Effector memory CD8-positive, alpha-beta T cell (primary cell): Measurements from ENCODE around the gene SEC24D.
"Not testable (repeated sequence)": the region's sequence is repeated elsewhere in the genome, so short reads cannot be mapped to it uniquely, and the experiment has no call there.

Source experiments
- ATAC-seq: fragments of 150-1000 bp; cut with Tn5 transposase; replicated peaks from 2 replicates; pipeline ENCODE4 v1.10.0; 2021; ENCODE audit warnings: mild to moderate bottlenecking, moderate library complexity
- DNase-seq, 3 experiments: peaks; one replicate each; pipeline ENCODE4 v3.0.0; 2021
- H3K27ac Mint-ChIP-seq, 2 donors: one replicate each; pipeline ENCODE4 v1.8.0; 2022; ENCODE audit warnings: mild to moderate bottlenecking in 2 of 2, mixed read lengths in 2 of 2, moderate library complexity in 2 of 2
- H3K27me3 Mint-ChIP-seq, 2 donors: one replicate each; pipeline ENCODE4 v1.8.0; 2022; ENCODE audit warnings: mixed read lengths in 2 of 2
- H3K36me3 Mint-ChIP-seq: one replicate; pipeline ENCODE4 v1.8.0; 2022; ENCODE audit warnings: mild to moderate bottlenecking, moderate library complexity, mixed read lengths; ENCODE audit not compliant: insufficient read depth
- H3K4me1 Mint-ChIP-seq, 2 donors: one replicate each; pipeline ENCODE4 v1.8.0; 2022; ENCODE audit warnings: low read depth in 2 of 2, mixed read lengths in 2 of 2
- H3K4me3 Mint-ChIP-seq, 2 donors: one replicate each; pipeline ENCODE4 v1.8.0; 2022; ENCODE audit warnings: mild to moderate bottlenecking in 2 of 2, mixed read lengths in 2 of 2, moderate library complexity in 2 of 2
- H3K9me3 Mint-ChIP-seq, 2 donors: one replicate each; pipeline ENCODE4 v1.8.0; 2022; ENCODE audit warnings: mixed read lengths in 2 of 2

The SEC24D gene

DNA sequence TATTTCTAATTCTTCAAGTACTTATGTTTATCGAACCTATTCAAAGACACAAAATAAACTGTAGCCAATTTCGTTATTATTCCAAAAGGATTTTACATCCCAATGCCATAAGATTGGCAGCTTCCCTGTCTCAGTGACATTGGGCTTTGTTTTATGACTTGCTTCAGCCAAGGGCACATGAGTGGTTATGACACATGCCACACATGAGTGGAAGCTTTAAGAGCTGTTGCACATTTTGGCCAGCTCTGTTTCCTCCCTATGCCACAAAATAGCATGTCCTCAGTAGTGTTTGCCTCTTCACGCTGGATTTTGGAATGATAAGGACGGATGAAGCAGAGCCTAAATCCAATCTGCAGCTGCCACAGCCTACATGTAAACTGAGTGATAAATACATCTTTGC, 21.9 kb downstream of the SEC24D start:
- Mint-ChIP-seq H3K9me3 (no peaks in the 10 kb centered on the region), H3K4me3 (no peak overlapping the region), H3K27ac (no peak overlapping the region), H3K27me3 (no peaks in the 10 kb centered on the region), H3K4me1 (peaks cover 0 to 1% of the 10 kb centered on the region in 2 donors), H3K36me3 (peaks cover 55% of the 10 kb centered on the region)
- no peak for ATAC-seq
- DNase-seq, result no peak

DNA sequence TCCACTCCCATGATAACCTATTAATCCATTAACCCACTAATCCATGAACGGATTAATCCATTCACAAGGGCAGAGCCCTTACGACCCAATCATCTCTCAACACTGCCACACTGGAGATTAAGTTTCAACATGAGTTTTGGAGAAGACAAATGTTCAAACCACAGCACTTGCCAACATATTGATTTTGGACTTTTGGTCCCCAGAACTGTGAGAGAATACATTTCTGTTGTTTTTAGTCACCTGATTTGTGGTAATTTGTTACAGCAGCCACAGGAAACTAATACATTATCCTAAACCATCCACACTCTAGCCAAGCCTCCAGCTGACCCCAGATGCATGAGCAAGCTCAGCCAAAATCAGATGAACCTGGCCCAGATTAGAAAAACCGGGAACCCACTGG, 22.4 kb downstream of the SEC24D start:
- no peak for ATAC-seq
- peaks cover 0 to 1% of the 10 kb centered on the region in 2 donors for H3K4me1 Mint-ChIP-seq
- DNase-seq, result no peak
- no peak overlapping the region for H3K4me3 Mint-ChIP-seq
- no peak overlapping the region for H3K27ac Mint-ChIP-seq
- H3K27me3 Mint-ChIP-seq, result no peaks in the 10 kb centered on the region
- H3K9me3 Mint-ChIP-seq, result no peaks in the 10 kb centered on the region
- peaks cover 56% of the 10 kb centered on the region for H3K36me3 Mint-ChIP-seq

DNA sequence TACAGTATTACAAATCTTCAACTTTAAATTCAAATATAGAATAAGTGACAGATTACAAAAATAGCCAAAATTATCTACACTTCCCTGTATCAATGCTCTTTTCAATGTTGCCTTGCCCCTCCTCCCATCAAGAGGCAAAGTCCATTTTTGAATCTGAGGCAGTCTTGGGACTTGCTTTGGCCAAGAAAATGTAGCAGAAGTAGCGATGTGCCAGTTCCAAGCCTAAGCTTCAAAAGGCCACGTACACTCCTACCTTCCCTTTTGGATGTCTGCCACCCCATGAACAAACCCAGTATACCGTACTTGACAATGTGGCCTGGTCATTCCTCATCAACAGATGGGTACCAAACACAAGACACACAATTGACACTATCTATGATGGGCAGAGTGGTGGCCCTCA, 24.1 kb downstream of the SEC24D start:
- Mint-ChIP-seq H3K9me3 (no peaks in the 10 kb centered on the region), H3K27ac (no peak overlapping the region), H3K36me3 (peaks cover 69% of the 10 kb centered on the region), H3K27me3 (no peaks in the 10 kb centered on the region), H3K4me3 (no peak overlapping the region), H3K4me1 (no peaks in the 10 kb centered on the region)
- no peak for ATAC-seq
- no peak for DNase-seq

DNA sequence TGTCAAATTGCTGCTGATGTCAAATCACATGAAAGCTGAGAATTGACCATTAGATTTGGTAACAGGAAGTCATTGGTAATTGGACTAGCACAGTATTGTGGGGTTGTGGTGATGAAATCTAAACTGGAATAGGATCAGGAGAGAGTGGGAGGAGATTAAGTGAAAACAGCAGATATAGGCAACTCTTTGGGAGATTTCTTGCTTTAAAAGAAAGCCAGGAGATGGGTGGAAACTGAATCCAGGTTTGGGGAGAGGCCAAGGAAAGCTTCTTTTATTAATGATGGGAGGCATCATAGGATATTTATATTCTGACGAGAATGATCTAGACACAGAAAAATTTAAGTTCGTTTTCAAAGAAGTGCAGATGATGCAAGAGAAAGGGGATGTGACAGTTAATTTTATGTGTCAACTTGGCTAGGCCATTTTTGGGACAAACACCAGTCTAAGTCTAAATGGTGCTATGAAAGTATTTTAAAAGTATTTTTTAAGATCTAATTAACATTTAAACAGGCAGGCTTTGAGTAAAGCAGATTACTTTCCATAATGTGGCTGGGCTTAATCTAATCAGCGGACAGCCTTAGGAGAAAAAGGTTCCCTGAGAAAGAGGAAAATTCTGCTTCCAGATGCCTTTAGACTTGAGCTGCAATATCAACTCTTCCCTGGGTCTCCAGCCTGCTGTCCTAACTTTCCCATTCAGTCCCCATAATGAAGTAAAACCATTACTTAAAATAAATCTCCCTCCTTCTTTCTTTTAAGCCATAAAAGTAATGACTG, 24.7 kb downstream of the SEC24D start:
- DNase-seq, result no peak
- Mint-ChIP-seq H3K9me3 (no peaks in the 10 kb centered on the region), H3K4me1 (no peaks in the 10 kb centered on the region), H3K27ac (no peak overlapping the region), H3K27me3 (no peaks in the 10 kb centered on the region), H3K36me3 (peaks cover 75% of the 10 kb centered on the region), H3K4me3 (no peak overlapping the region)
- ATAC-seq, result no peak

DNA sequence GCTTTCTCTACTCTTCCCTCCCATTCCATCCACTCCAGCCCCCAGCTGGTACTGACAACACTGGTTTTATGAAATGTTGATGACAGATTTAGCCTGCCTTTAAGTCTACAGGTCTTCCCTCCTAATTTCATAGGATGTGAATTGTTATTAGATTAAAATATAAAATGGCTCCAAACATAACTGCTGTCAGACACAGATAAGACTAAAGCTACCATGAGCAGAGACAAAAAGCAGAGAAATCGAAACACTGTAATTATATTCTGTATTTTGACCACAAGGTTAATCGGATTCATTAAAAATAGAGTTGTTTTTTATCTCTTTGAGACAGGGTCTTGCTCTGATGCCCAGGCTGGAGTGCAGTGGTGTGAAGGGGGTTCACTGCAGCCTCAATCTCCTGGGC, 28.3 kb downstream of the SEC24D start:
- Mint-ChIP-seq H3K4me3 (no peak overlapping the region), H3K27ac (peak overlapping the region in 1 of 2 donors; percentile 36), H3K4me1 (no peaks in the 10 kb centered on the region), H3K27me3 (no peaks in the 10 kb centered on the region), H3K36me3 (peaks cover 44% of the 10 kb centered on the region), H3K9me3 (no peaks in the 10 kb centered on the region)
- ATAC-seq (no peak), DNase-seq (no peak)

DNA sequence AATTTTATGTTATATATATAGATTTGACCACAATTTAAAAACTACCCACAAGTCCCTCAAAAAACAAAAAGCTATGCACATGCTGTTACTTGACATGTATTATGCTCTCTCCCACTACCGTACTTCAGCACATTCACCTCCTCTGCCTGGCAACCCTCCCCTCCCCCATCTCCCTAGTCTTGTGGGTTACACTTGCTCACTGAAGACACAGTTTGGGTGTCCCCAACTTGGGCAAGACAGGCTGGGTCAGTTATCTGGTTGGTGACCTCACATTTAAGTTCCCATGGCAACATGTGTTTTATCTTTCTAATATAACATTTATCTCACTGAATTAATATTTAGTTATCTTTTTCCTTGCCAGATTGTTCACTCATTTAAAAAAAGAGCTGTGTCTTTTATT, 32.7 kb downstream of the SEC24D start:
- Mint-ChIP-seq H3K4me1 (no peaks in the 10 kb centered on the region), H3K9me3 (no peaks in the 10 kb centered on the region), H3K4me3 (no peak overlapping the region), H3K27me3 (no peaks in the 10 kb centered on the region), H3K36me3 (peaks cover 40% of the 10 kb centered on the region), H3K27ac (no peak overlapping the region)
- DNase-seq, result no peak
- ATAC-seq, result no peak

DNA sequence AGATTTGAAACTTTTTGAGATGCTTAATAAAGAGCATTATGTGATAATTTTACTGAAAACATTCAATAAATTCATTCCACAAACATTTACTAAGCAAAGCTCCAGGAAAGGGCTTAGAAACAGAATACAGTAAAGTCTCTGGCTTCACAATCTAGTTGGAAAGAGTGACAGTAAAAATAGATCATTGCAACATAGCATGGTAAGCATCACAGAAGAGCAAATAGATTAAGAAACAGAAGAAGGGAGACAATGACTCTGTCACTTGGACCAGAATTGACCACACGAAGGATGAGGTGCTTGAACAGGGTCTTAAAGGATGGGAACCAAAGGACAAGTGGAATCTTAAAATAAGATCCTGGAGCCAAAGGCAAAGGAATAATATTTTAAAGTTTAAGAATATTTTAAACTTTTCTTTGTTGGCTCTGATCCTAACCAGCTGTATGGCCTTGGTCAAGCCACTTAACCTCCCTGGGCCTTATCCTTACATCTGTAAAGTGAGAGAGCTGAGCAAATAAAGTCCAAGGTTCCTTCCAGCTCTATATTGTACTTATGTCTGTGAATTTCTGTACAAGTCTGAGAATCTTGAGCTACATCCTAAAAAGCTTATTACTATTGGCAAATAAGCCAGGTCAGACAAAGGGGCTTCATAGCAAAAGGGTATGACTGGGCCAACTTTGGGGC, 33.9 kb downstream of the SEC24D start:
- ATAC-seq (no peak), DNase-seq (no peak)
- Mint-ChIP-seq H3K27me3 (no peaks in the 10 kb centered on the region), H3K4me3 (no peak overlapping the region), H3K4me1 (no peaks in the 10 kb centered on the region), H3K27ac (peak overlapping the region in 1 of 2 donors; percentile 25), H3K9me3 (no peaks in the 10 kb centered on the region), H3K36me3 (peaks cover 30% of the 10 kb centered on the region)

DNA sequence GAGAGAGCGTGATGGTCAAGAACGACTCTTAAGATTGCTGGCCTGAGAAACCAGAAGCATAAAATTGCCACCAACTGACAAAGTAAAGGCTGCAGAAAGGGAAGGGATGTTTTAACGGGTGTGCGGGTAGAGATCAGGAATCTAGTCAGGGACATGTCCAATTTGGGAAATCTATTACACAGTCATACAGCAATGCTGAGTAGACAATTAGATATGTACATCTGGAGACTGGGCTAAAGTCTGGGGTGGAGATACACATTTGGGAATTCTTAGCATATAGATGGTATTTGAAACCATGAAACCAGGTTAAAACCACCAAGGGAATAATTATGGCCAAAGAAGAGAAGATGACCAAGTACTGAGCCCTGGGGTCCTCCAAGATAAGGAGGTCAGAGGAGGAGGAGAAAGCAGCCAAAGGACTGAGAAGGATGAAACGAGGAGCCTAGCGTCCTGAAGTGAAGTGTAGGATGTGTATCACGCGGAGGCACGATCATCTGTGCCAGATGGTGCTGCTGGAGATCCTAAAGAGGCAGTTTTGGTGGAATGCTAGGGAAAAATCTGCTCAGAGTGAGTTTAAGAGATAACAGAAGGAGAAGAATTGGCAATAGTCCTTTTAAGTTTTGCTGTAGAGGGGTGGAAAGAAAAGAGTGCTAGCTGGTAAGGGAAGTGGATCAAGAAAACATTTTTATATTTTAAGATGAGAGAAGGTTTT, 36.5 kb downstream of the SEC24D start:
- ATAC-seq (no peak), DNase-seq (no peak)
- Mint-ChIP-seq H3K27me3 (no peaks in the 10 kb centered on the region), H3K27ac (peak overlapping the region; percentile 1 to 12), H3K4me1 (no peaks in the 10 kb centered on the region), H3K9me3 (no peaks in the 10 kb centered on the region), H3K4me3 (no peak overlapping the region), H3K36me3 (peaks cover 36% of the 10 kb centered on the region)

DNA sequence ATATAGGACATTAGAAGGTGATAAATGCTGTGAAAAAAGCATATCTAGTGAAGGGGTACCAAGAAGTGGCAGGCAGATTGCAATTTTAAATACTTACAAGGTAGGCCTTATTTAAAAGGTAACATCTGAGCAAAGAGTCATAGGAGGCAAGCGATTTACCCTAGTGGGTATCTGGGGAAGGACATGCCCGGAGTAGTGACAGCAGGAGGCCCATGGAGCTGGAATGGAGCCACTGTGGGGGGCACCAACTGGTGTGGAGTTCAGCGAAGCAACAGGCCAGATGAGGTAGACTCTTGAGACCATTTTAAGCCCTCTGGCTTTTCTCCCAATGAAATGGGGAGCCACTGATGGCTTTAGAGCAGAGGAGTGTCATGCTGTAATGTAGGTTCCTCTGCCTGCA, 37.3 kb downstream of the SEC24D start:
- Mint-ChIP-seq H3K27ac (peak overlapping the region; percentile 1 to 12), H3K27me3 (no peaks in the 10 kb centered on the region), H3K36me3 (peaks cover 36% of the 10 kb centered on the region), H3K4me1 (no peaks in the 10 kb centered on the region), H3K9me3 (no peaks in the 10 kb centered on the region), H3K4me3 (no peak overlapping the region)
- DNase-seq (no peak), ATAC-seq (no peak)

DNA sequence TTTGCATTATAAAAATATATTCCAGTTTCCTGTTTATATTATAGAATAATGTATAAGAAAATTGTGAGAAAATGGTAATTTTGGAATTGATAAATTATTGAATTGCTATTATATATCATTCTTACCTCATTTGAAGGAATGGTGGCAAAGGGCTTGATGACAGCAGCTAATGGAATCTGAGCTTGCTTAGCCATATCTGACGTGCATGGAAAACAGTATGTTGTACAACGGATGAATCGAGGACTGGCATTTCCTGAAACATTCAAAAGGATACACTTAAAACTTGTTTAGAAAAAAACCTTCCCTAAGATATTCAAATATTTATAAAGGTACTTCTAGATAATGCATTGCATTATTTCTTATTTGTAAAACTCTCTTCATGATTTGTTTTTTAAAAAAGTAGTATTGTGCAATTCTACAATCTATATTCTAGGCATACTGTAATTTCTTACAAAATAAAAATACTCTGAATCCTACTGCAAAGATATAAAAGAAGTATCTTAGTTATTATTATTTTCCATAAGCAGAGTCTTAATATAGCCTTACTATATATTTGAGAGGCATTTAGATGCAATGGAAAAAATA, 38.3 kb downstream of the SEC24D start:
- Mint-ChIP-seq H3K36me3 (peaks cover 42% of the 10 kb centered on the region), H3K27me3 (no peaks in the 10 kb centered on the region), H3K4me1 (no peaks in the 10 kb centered on the region), H3K9me3 (no peaks in the 10 kb centered on the region), H3K4me3 (no peak overlapping the region), H3K27ac (no peak overlapping the region)
- no peak for ATAC-seq
- DNase-seq, result no peak

DNA sequence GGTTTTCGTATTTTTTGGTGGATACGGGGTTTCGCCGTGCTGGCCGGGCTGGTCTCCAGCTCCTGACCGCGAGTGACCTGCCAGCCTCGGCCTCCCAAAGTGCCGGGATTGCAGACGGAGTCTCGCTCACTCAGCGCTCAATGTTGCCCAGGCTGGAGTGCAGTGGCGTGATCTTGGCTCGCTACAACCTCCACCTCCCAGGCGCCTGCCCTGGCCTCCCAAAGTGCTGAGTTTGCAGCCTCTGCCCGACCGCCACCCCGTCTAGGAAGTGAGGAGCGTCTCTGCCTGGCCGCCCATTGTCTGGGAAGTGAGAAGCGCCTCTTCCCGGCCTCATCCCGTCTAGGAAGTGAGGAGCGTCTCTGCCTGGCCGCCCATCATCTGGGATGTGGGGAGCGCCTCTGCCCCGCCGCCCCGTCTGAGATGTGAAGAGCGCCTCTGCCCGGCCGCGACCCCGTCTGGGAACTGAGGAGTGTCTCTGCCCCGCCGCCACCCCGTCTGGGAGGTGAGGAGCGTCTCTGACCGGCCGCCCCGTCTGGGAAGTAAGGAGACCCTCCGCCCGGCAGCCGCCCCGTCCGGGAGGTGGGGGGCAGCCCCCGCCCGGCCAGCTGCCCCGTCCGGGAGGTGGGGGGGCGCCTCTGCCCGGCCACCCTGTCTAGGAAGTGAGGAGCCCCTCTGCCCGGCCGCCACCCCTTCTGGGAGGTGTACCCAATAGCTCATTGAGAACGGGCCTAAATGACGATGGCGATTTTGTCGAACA, 44.1 kb downstream of the SEC24D start:
- not testable (repeated sequence) for ATAC-seq, H3K27me3 Mint-ChIP-seq, H3K4me1 Mint-ChIP-seq, DNase-seq, H3K4me3 Mint-ChIP-seq, H3K9me3 Mint-ChIP-seq, H3K27ac Mint-ChIP-seq
- H3K36me3 Mint-ChIP-seq, result peaks cover 29% of the 10 kb centered on the region

DNA sequence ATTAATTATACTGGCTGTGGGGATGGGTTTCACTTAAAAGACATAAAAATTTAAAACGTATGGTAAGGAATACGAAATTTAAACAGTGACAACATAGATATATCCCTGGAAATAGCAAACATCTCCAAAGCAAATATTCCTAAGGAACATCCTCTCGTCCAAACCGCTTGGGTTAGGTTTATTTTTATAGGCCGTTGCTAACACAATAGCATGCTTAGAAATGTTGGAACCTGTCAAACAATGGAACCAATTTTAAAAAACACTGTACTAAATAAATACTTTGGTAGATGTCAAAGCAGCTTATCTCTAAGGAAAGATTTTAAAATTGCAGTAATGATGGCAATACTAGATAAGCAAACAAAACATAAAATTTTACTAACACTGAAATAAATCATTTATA, 45.4 kb downstream of the SEC24D start:
- H3K4me1 Mint-ChIP-seq, result no peaks in the 10 kb centered on the region
- H3K27ac Mint-ChIP-seq, result no peak overlapping the region
- H3K4me3 Mint-ChIP-seq, result no peak overlapping the region
- no peaks in the 10 kb centered on the region for H3K27me3 Mint-ChIP-seq
- no peaks in the 10 kb centered on the region for H3K9me3 Mint-ChIP-seq
- H3K36me3 Mint-ChIP-seq, result peaks cover 24% of the 10 kb centered on the region
- ATAC-seq (no peak), DNase-seq (no peak)

DNA sequence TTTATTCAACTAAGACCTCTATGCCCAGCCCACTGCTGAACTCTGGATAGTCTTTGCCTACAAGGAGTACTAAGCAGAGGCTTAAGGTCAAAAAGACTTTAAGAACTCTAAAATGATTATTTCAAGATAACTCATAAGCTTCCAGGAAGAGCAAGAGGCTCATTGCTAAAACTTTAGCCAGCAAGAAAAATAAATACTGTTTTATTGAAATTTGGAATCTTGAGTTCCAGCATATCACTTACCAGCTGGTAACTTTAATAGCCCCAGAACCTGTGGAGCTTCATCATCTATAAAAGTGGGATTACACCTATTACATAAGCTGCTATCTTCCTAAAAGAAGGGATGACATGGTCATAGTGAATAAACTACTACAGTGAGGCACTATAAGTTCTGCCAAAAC, 47.0 kb downstream of the SEC24D start:
- Mint-ChIP-seq H3K36me3 (peaks cover 15% of the 10 kb centered on the region), H3K4me3 (no peak overlapping the region), H3K27ac (no peak overlapping the region), H3K9me3 (no peaks in the 10 kb centered on the region), H3K27me3 (no peaks in the 10 kb centered on the region), H3K4me1 (no peaks in the 10 kb centered on the region)
- no peak for DNase-seq
- ATAC-seq, result no peak
